Stomach (tissue), 9 donors: ENCODE data around the gene TMEM187. TPM values are rescaled to one million over a fixed set of nuclear protein-coding genes. Genes with fewer than 3 reads are reported as not detected.

ENCODE experiments used
- DNase-seq, 2 donors: peaks; one replicate each; pipeline versions ENCODE4 v3.0.0 to v3.0.0-alpha.2; 2013 to 2019
- H3K27ac ChIP-seq, 5 donors: fragments of 200-600 bp in 4 of 5; sonication (generic) in 4 of 5; one replicate each; pipeline ENCODE4 v1.5.1; 2013 to 2019; ENCODE audit warnings: mild to moderate bottlenecking in 1 of 5, moderate library complexity in 1 of 5
- H3K27me3 ChIP-seq, 3 donors: fragments of 200-600 bp; sonication (generic); one replicate each; pipeline ENCODE4 v1.5.1; 2017 to 2019; ENCODE audit warnings: mixed run types in 1 of 3
- H3K36me3 ChIP-seq, 4 donors: fragments of 200-600 bp; sonication (generic); 1 replicate in 3 of 4; 2 replicates in 1 of 4; pipeline ENCODE4 v1.5.1; 2016 to 2019
- H3K4me1 ChIP-seq, 4 donors: fragments of 200-600 bp; sonication (generic); one replicate each; pipeline ENCODE4 v1.5.1; 2016 to 2019
- H3K4me3 ChIP-seq, 4 donors: fragments of 200-600 bp; sonication (generic) in 3 of 4; one replicate each; pipeline ENCODE4 v1.5.1; 2016 to 2019; ENCODE audit warnings: mild to moderate bottlenecking in 1 of 4
- H3K9me3 ChIP-seq, 4 donors: fragments of 200-600 bp; sonication (generic); one replicate each; pipeline ENCODE4 v1.5.1; 2016 to 2019
- CTCF ChIP-seq, 7 experiments: fragments of 450-650 bp in 4 of 7; fragments of 200-600 bp in 3 of 7; sonication (generic) in 3 of 7; IDR thresholded peaks; one replicate each; pipeline ENCODE4 v1.5.1; 2016 to 2019; ENCODE audit warnings: antibody characterized with exemption in 7 of 7, control low read depth in 2 of 7, mild to moderate bottlenecking in 1 of 7
- EP300 ChIP-seq: sonication (generic); formaldehyde crosslinking; IDR thresholded peaks from one replicate; pipeline ENCODE4 v1.6.1; 2017; ENCODE audit warnings: antibody characterized with exemption
- POLR2A ChIP-seq, 4 donors: fragments of 450-650 bp; IDR thresholded peaks; one replicate each; pipeline ENCODE4 v1.6.1; 2016; ENCODE audit warnings: antibody characterized with exemption in 4 of 4, control low read depth in 2 of 4, mild to moderate bottlenecking in 1 of 4, moderate library complexity in 1 of 4
- POLR2AphosphoS5 ChIP-seq, 3 donors: sonication (generic); formaldehyde crosslinking; IDR thresholded peaks; one replicate each; pipeline ENCODE4 v1.6.1; 2016; ENCODE audit warnings: antibody characterized with exemption in 3 of 3
- whole genome bisulfite sequencing, 5 donors: extraction: QIAGEN DNeasy Blood & Tissue Kit in 3 of 5; methylation state at CpG; one replicate each; pipeline versions ENCODE4 v1.1.5 to v1.1.7; 2013 to 2018; 5-methylcytosine and 5-hydroxymethylcytosine counted together
- intact Hi-C: fragments of 100-400 bp; cut with DNase I; formaldehyde crosslinking; loops from one replicate; pipeline ENCODE4 v1.15.1; 2023; ENCODE audit warnings: low total_unique reads
- polyA plus RNA-seq, 3 donors: library from polyadenylated mRNA; stranded (reverse); fragments of 200-250 nt; gene quantifications; one replicate each; pipeline ENCODE4 v1.2.3, GENCODE V29; 2013
- total RNA-seq, 5 donors: library from RNA; depleted of rRNA; stranded (reverse); fragments of >200 nt; gene quantifications; one replicate each; pipeline versions ENCODE4 v1.1.0 to v1.2.3, GENCODE V29; 2014 to 2016
- donor health status: healthy with polysubstance abuse.
- donor health status: Bipolar disorder and iron deficiency.
- donor health status: healthy.

Gene TMEM187
- total and polyA plus RNA-seq, 8 donors, result 0.89 to 16.2 (median 4.6) TPM; not detected in 1

GRCh38 chrX:153967536-153968224 lies 4.9 kb upstream of the TMEM187 start:
- H3K36me3 ChIP-seq, result peaks cover 6 to 18% (median 17%) of the 10 kb centered on the region in 4 donors
- H3K4me1 ChIP-seq, result peaks cover 34 to 59% (median 50%) of the 10 kb centered on the region in 4 donors
- no peaks in the 10 kb centered on the region for H3K9me3 ChIP-seq
- H3K4me3 ChIP-seq, result peak overlapping the region in 2 of 4 donors; percentile 88 to 90
- intact Hi-C loops, result no loop called here
- no peak for DNase-seq
- no peaks in the 10 kb centered on the region for H3K27me3 ChIP-seq
- WGBS, 5 donors, result 40 to 73% (median 41%) methylated on average over 9 to 16 of the region's 16 CpGs
- TF ChIP-seq EP300 (no peak), POLR2A (IDR thresholded peaks at IDR 0.05) (no peak), CTCF (IDR thresholded peaks at IDR 0.05) (no peak), POLR2AphosphoS5 (IDR thresholded peaks at IDR 0.05) (no peak)
- H3K27ac ChIP-seq, result peak overlapping the region; percentile 2 to 99 (median 99)

GRCh38 chrX:153968255-153968654 lies 4.3 kb upstream of the TMEM187 start:
- H3K9me3 ChIP-seq, result no peaks in the 10 kb centered on the region
- WGBS, 5 donors, result 33 to 72% (median 49%) methylated on average over 3 to 9 of the region's 9 CpGs
- intact Hi-C loops, result no loop called here
- peaks cover 34 to 60% (median 52%) of the 10 kb centered on the region in 4 donors for H3K4me1 ChIP-seq
- H3K36me3 ChIP-seq, result peaks cover under 1 to 13% (median 11%) of the 10 kb centered on the region in 4 donors
- peak overlapping the region; percentile 77 to 90 (median 84) for H3K4me3 ChIP-seq
- DNase-seq, result no peak
- no peaks in the 10 kb centered on the region for H3K27me3 ChIP-seq
- H3K27ac ChIP-seq, result peak overlapping the region; percentile 2 to 99 (median 99)
- TF ChIP-seq POLR2AphosphoS5 (IDR thresholded peaks at IDR 0.05) (no peak), CTCF (IDR thresholded peaks at IDR 0.05) (no peak), EP300 (no peak), POLR2A (IDR thresholded peaks at IDR 0.05) (no peak)

- peaks cover 0 to 8% (median 6%) of the 10 kb centered on the region in 4 donors for H3K36me3 ChIP-seq
- no peaks in the 10 kb centered on the region for H3K9me3 ChIP-seq
- intact Hi-C loops, result no loop called here
- H3K4me1 ChIP-seq, result peaks cover 36 to 65% (median 57%) of the 10 kb centered on the region in 4 donors
- peak overlapping the region; percentile 0 to 99 (median 99) for H3K27ac ChIP-seq
- peak overlapping the region; percentile 77 to 90 (median 84) for H3K4me3 ChIP-seq
- DNase-seq, result peak in 1 of 2 donors; percentile 62
- WGBS, 5 donors, result 6 to 67% (median 18%) methylated on average over 6 to 12 of the region's 12 CpGs
- H3K27me3 ChIP-seq, result no peaks in the 10 kb centered on the region
- TF ChIP-seq EP300 (no peak), POLR2A (IDR thresholded peaks at IDR 0.05) (no peak), CTCF (IDR thresholded peaks at IDR 0.05) (no peak), POLR2AphosphoS5 (IDR thresholded peaks at IDR 0.05) (no peak)
These were observed 3.8 kb upstream of the TMEM187 start for GRCh38 chrX:153968754-153969124.

- H3K36me3 ChIP-seq, result peaks cover 0 to 2% (median under 1%) of the 10 kb centered on the region in 4 donors
- DNase-seq, result no peak
- TF ChIP-seq EP300 (no peak), POLR2A (IDR thresholded peaks at IDR 0.05) (no peak), CTCF (IDR thresholded peaks at IDR 0.05) (no peak), POLR2AphosphoS5 (IDR thresholded peaks at IDR 0.05) (no peak)
- no peaks in the 10 kb centered on the region for H3K27me3 ChIP-seq
- no peaks in the 10 kb centered on the region for H3K9me3 ChIP-seq
- H3K4me3 ChIP-seq, result peak overlapping the region; percentile 77 to 90 (median 84)
- peak overlapping the region; percentile 0 to 99 (median 99) for H3K27ac ChIP-seq
- intact Hi-C loops, result no loop called here
- peaks cover 42 to 69% (median 63%) of the 10 kb centered on the region in 4 donors for H3K4me1 ChIP-seq
- 4 to 51% (median 17%) methylated on average over 9 to 25 of the region's 25 CpGs for WGBS, 5 donors
These were observed 3.2 kb upstream of the TMEM187 start for GRCh38 chrX:153969125-153969903.
